ENCODE measurements around the gene PCDHA6. TPM values are rescaled to one million over a fixed set of nuclear protein-coding genes. Genes with fewer than 3 reads are reported as not detected.
"Not testable (repeated sequence)": the region's sequence is repeated elsewhere in the genome, so short reads cannot be mapped to it uniquely, and the experiment has no call there.

Gene PCDHA6
- 7.1 TPM for polyA plus RNA-seq (2013, experiment 1 of 2)
- 7.7 TPM for polyA plus RNA-seq (2013, experiment 2 of 2)

DNA sequence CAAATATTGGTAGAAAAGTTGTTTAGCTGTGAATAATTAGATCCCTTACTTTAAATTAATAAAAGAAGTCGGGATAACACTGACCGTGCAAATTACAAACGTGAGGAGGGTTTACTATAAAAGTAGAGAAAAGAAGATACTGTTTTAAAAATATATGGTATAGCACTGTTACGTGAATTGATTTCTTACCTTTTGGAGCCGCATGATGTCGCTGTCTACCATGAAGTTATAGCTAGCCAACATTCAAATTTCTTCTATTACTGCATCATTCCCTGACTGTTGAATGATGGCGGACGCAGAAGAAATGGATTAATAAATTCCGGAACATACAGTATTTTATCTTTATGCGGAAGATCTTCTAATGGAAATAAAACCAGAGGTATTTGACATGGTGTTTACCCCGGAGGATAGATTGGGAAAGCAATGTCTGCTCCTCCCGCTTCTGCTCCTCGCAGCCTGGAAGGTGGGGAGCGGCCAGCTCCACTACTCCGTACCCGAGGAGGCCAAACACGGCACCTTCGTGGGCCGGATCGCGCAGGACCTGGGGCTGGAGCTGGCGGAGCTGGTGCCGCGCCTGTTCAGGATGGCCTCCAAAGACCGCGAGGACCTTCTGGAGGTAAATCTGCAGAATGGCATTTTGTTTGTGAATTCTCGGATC, at the start of gene PCDHA6:
Gene PCDHA6, plus strand, starts transcription at position 257 of the 658 bp plus-strand sequence. Its CDS starts 132 bp downstream, at position 389.
- peak; percentile 62 for DNase-seq
- Histone ChIP-seq H2BK15ac (ENCODE audit: low read depth, poor library complexity, severe bottlenecking) (peak within 1 kb of the TSS; percentile 28), H3K14ac (ENCODE audit: low read length in 2 of 2) (peak within 1 kb of the TSS in 1 of 2 experiments; percentile 87), H2BK12ac (ENCODE audit: low read length in 2 of 2) (no peak within 1 kb of the TSS), H2BK5ac (ENCODE audit: low read depth, low read length, poor library complexity, severe bottlenecking) (no peak within 1 kb of the TSS), H3K4me1 (ENCODE audit: control insufficient read depth, insufficient read depth, low read depth, low read length) (peaks cover 2% of the 10 kb centered on the region), H3K4me2 (ENCODE audit: low read length, poor library complexity, severe bottlenecking) (peak within 1 kb of the TSS; percentile 53), H3K36me3 (ENCODE audit: control insufficient read depth in 1 of 2, insufficient read depth in 2 of 2, low read depth in 1 of 2, low read length in 2 of 2) (peaks cover 0 to 26% of the 10 kb centered on the region in 2 experiments), H2AFZ (ENCODE audit: low read depth, low read length) (peak within 1 kb of the TSS; percentile 88), H3K27ac (ENCODE audit: low read length, poor library complexity, severe bottlenecking) (peak within 1 kb of the TSS; percentile 62), H2BK120ac (ENCODE audit: low read depth, low read length) (no peak within 1 kb of the TSS), H3K4me3 (ENCODE audit: insufficient read depth in 1 of 2, low read depth in 1 of 2, low read length in 2 of 2) (peak within 1 kb of the TSS; percentile 47 to 65), H4K91ac (ENCODE audit: low read length) (peak within 1 kb of the TSS; percentile 39), H3K4ac (ENCODE audit: low read depth in 1 of 2, low read length in 2 of 2) (peak within 1 kb of the TSS in 1 of 2 experiments; percentile 50), H3K18ac (ENCODE audit: low read depth in 1 of 2, low read length in 2 of 2) (peak within 1 kb of the TSS; percentile 62 to 78), H3K27me3 (ENCODE audit: control insufficient read depth in 1 of 2, insufficient read depth in 1 of 2, low read length in 2 of 2) (no peaks in the 10 kb centered on the region), H3K9me3 (ENCODE audit: control insufficient read depth, low read length) (peaks cover 45% of the 10 kb centered on the region), H2AK5ac (ENCODE audit: low read length, severe bottlenecking) (no peak within 1 kb of the TSS), H3K9ac (ENCODE audit: low read length) (peak within 1 kb of the TSS; percentile 17), H3K23ac (ENCODE audit: low read length in 2 of 2) (no peak within 1 kb of the TSS), H3K79me1 (replicated peaks; ENCODE audit: low read length, poor library complexity, severe bottlenecking) (peaks cover 6% of the 10 kb centered on the region), H4K8ac (ENCODE audit: low read length) (peak within 1 kb of the TSS; percentile 72)
- WGBS = 58% methylated on average over 26 of the region's 27 CpGs

GRCh38 chr5:140780512-140780911, 47.2 kb upstream of the PCDHA6 start:
- H2BK15ac ChIP-seq (ENCODE audit: low read depth, poor library complexity, severe bottlenecking) = no peak overlapping the region
- H2BK120ac ChIP-seq (ENCODE audit: low read depth, low read length) = no peak overlapping the region
- H2AK5ac ChIP-seq (ENCODE audit: low read length, severe bottlenecking) = no peak overlapping the region
- no peak overlapping the region for H3K18ac ChIP-seq (ENCODE audit: low read depth in 1 of 2, low read length in 2 of 2)
- H4K91ac ChIP-seq (ENCODE audit: low read length) = no peak overlapping the region
- H2BK12ac ChIP-seq (ENCODE audit: low read length in 2 of 2) = no peak overlapping the region
- H3K4me2 ChIP-seq (ENCODE audit: low read length, poor library complexity, severe bottlenecking) = no peak overlapping the region
- WGBS = no CpG with 5 or more reads among the region's 1 CpG
- no peaks in the 10 kb centered on the region for H3K27me3 ChIP-seq (ENCODE audit: control insufficient read depth in 1 of 2, insufficient read depth in 1 of 2, low read length in 2 of 2)
- H3K4me1 ChIP-seq (ENCODE audit: control insufficient read depth, insufficient read depth, low read depth, low read length) = no peaks in the 10 kb centered on the region
- H3K9me3 ChIP-seq (ENCODE audit: control insufficient read depth, low read length) = peaks cover 84% of the 10 kb centered on the region
- H3K9ac ChIP-seq (ENCODE audit: low read length) = no peak overlapping the region
- no peaks in the 10 kb centered on the region for H3K79me1 ChIP-seq (replicated peaks; ENCODE audit: low read length, poor library complexity, severe bottlenecking)
- H3K23ac ChIP-seq (ENCODE audit: low read length in 2 of 2) = no peak overlapping the region
- H3K36me3 ChIP-seq (ENCODE audit: control insufficient read depth in 1 of 2, insufficient read depth in 2 of 2, low read depth in 1 of 2, low read length in 2 of 2) = no peaks in the 10 kb centered on the region
- no peak overlapping the region for H3K27ac ChIP-seq (ENCODE audit: low read length, poor library complexity, severe bottlenecking)
- H3K14ac ChIP-seq (ENCODE audit: low read length in 2 of 2) = no peak overlapping the region
- H4K8ac ChIP-seq (ENCODE audit: low read length) = no peak overlapping the region
- no peak overlapping the region for H3K4me3 ChIP-seq (ENCODE audit: insufficient read depth in 1 of 2, low read depth in 1 of 2, low read length in 2 of 2)
- no peak overlapping the region for H2BK5ac ChIP-seq (ENCODE audit: low read depth, low read length, poor library complexity, severe bottlenecking)
- no peak overlapping the region for H2AFZ ChIP-seq (ENCODE audit: low read depth, low read length)
- DNase-seq = no peak
- no peak overlapping the region for H3K4ac ChIP-seq (ENCODE audit: low read depth in 1 of 2, low read length in 2 of 2)

DNA sequence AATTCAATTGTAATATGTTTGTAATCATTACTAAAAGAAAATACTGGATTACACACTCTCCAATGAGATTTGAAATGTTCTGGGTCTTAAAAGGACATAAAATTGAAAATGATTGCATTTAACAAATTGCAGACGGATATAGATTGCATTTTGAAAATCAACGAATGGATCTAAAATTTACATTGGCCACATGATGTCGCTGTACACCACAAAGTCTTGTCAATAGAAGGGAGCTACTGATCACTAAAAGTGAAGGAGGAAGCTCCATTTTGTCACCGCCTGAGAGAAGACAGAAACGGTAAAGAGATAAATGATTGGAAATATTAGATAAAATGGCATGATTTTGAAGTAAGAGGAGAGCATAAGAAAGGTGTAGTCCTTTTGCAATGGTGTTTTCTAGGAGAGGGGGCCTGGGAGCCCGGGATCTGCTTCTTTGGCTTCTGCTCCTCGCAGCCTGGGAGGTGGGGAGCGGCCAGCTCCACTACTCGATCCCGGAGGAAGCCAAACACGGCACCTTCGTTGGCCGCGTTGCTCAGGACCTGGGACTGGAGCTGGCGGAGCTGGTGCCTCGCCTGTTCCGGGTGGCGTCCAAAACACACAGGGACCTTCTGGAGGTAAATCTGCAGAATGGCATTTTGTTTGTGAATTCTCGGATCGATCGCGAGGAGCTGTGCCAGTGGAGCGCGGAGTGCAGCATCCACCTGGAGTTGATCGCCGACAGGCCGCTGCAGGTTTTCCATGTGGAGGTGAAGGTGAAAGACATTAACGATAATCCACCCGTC, 41.7 kb upstream of the PCDHA6 start, which contains the start of gene PCDHA1:
Gene PCDHA1, plus strand, starts transcription at position 236 of the 782 bp plus-strand sequence.
- no peak within 1 kb of the TSS for H4K8ac ChIP-seq (ENCODE audit: low read length)
- no peak within 1 kb of the TSS for H2AK5ac ChIP-seq (ENCODE audit: low read length, severe bottlenecking)
- H3K79me1 ChIP-seq (replicated peaks; ENCODE audit: low read length, poor library complexity, severe bottlenecking) = no peaks in the 10 kb centered on the region
- H2BK15ac ChIP-seq (ENCODE audit: low read depth, poor library complexity, severe bottlenecking) = no peak within 1 kb of the TSS
- no peak within 1 kb of the TSS for H3K27ac ChIP-seq (ENCODE audit: low read length, poor library complexity, severe bottlenecking)
- H3K23ac ChIP-seq (ENCODE audit: low read length in 2 of 2) = no peak within 1 kb of the TSS
- H2BK120ac ChIP-seq (ENCODE audit: low read depth, low read length) = no peak within 1 kb of the TSS
- no peak within 1 kb of the TSS for H4K91ac ChIP-seq (ENCODE audit: low read length)
- H2BK5ac ChIP-seq (ENCODE audit: low read depth, low read length, poor library complexity, severe bottlenecking) = no peak within 1 kb of the TSS
- H3K27me3 ChIP-seq (ENCODE audit: control insufficient read depth in 1 of 2, insufficient read depth in 1 of 2, low read length in 2 of 2) = no peaks in the 10 kb centered on the region
- H3K4me1 ChIP-seq (ENCODE audit: control insufficient read depth, insufficient read depth, low read depth, low read length) = no peaks in the 10 kb centered on the region
- H3K4me3 ChIP-seq (ENCODE audit: insufficient read depth in 1 of 2, low read depth in 1 of 2, low read length in 2 of 2) = peak within 1 kb of the TSS in 1 of 2 experiments; percentile 2
- H3K9ac ChIP-seq (ENCODE audit: low read length) = no peak within 1 kb of the TSS
- no peak within 1 kb of the TSS for H2BK12ac ChIP-seq (ENCODE audit: low read length in 2 of 2)
- peaks cover 85% of the 10 kb centered on the region for H3K9me3 ChIP-seq (ENCODE audit: control insufficient read depth, low read length)
- 89% methylated on average over 29 of the region's 29 CpGs for WGBS
- H3K4me2 ChIP-seq (ENCODE audit: low read length, poor library complexity, severe bottlenecking) = no peak within 1 kb of the TSS
- no peak within 1 kb of the TSS for H2AFZ ChIP-seq (ENCODE audit: low read depth, low read length)
- H3K36me3 ChIP-seq (ENCODE audit: control insufficient read depth in 1 of 2, insufficient read depth in 2 of 2, low read depth in 1 of 2, low read length in 2 of 2) = no peaks in the 10 kb centered on the region
- H3K18ac ChIP-seq (ENCODE audit: low read depth in 1 of 2, low read length in 2 of 2) = no peak within 1 kb of the TSS
- H3K14ac ChIP-seq (ENCODE audit: low read length in 2 of 2) = no peak within 1 kb of the TSS
- H3K4ac ChIP-seq (ENCODE audit: low read depth in 1 of 2, low read length in 2 of 2) = no peak within 1 kb of the TSS
- no peak for DNase-seq

DNA sequence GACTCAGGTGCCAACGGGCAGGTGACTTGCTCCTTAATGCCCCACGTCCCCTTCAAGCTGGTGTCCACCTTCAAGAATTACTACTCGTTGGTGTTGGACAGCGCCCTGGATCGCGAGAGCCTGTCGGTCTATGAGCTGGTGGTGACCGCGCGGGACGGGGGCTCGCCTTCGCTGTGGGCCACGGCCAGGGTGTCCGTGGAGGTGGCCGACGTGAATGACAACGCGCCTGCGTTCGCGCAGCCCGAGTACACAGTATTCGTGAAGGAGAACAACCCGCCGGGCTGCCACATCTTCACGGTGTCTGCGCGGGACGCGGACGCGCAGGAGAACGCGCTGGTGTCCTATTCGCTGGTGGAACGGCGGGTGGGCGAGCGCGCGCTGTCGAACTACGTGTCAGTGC, 40.3 kb upstream of the PCDHA6 start:
- whole genome bisulfite sequencing = 96% methylated on average over 44 of the region's 44 CpGs
- not testable (repeated sequence) for H3K14ac ChIP-seq (ENCODE audit: low read length in 2 of 2); H3K23ac ChIP-seq (ENCODE audit: low read length in 2 of 2); H3K36me3 ChIP-seq (ENCODE audit: control insufficient read depth in 1 of 2, insufficient read depth in 2 of 2, low read depth in 1 of 2, low read length in 2 of 2); H4K91ac ChIP-seq (ENCODE audit: low read length); H3K27me3 ChIP-seq (ENCODE audit: control insufficient read depth in 1 of 2, insufficient read depth in 1 of 2, low read length in 2 of 2); H3K79me1 ChIP-seq (replicated peaks; ENCODE audit: low read length, poor library complexity, severe bottlenecking); H2BK5ac ChIP-seq (ENCODE audit: low read depth, low read length, poor library complexity, severe bottlenecking); H2AFZ ChIP-seq (ENCODE audit: low read depth, low read length); H4K8ac ChIP-seq (ENCODE audit: low read length); H2AK5ac ChIP-seq (ENCODE audit: low read length, severe bottlenecking); H2BK12ac ChIP-seq (ENCODE audit: low read length in 2 of 2); DNase-seq; H3K4me3 ChIP-seq (ENCODE audit: insufficient read depth in 1 of 2, low read depth in 1 of 2, low read length in 2 of 2); H3K18ac ChIP-seq (ENCODE audit: low read depth in 1 of 2, low read length in 2 of 2); H2BK15ac ChIP-seq (ENCODE audit: low read depth, poor library complexity, severe bottlenecking); H3K9ac ChIP-seq (ENCODE audit: low read length); H3K4ac ChIP-seq (ENCODE audit: low read depth in 1 of 2, low read length in 2 of 2); H3K4me1 ChIP-seq (ENCODE audit: control insufficient read depth, insufficient read depth, low read depth, low read length); H3K27ac ChIP-seq (ENCODE audit: low read length, poor library complexity, severe bottlenecking); H2BK120ac ChIP-seq (ENCODE audit: low read depth, low read length); H3K4me2 ChIP-seq (ENCODE audit: low read length, poor library complexity, severe bottlenecking)
- H3K9me3 ChIP-seq (ENCODE audit: control insufficient read depth, low read length) = peaks cover 82% of the 10 kb centered on the region
